OCI-LY1 (cell line): ENCODE data around the gene USP46.

Source experiments
- CTCF ChIP-seq: fragments of 200-600 bp; sonication (generic), shearing (Covaris generic); IDR thresholded peaks from 2 replicates; pipeline ENCODE4 v1.5.1; 2017; ENCODE audit warnings: mild to moderate bottlenecking, antibody characterized with exemption, low read length, moderate library complexity, mixed read lengths
- EZH2 ChIP-seq: fragments of 200-600 bp; sonication (generic), shearing (Covaris generic); IDR thresholded peaks from 2 replicates; pipeline ENCODE4 v1.8.0; 2017; ENCODE audit warnings: borderline replicate concordance, mixed run types, mild to moderate bottlenecking, antibody characterized with exemption, low read length, moderate library complexity, mixed read lengths

GRCh38 chr4:52665592-52665991, 6.5 kb upstream of the USP46 start:
- TF ChIP-seq CTCF = peak; percentile 74
- TF ChIP-seq EZH2 = no peak
